ENCODE measurements around the gene SLITRK1. TPM values are rescaled to one million over a fixed set of nuclear protein-coding genes. Genes with fewer than 3 reads are reported as not detected.

Gene SLITRK1
- total RNA-seq, 2 experiments from 2014 or later: not detected

GRCh38 chr13:83829810-83830209, 52.5 kb downstream of the SLITRK1 start:
- ATAC-seq (ENCODE audit: poor library complexity) (no peak), DNase-seq (no peak)
- no peaks in the 10 kb centered on the region for H3K27me3 Mint-ChIP-seq
- no peaks in the 10 kb centered on the region for H3K36me3 ChIP-seq (ENCODE audit: insufficient read depth, low read length)
- no peaks in the 10 kb centered on the region for H3K9me3 Mint-ChIP-seq
- no peaks in the 10 kb centered on the region for H3K4me1 Mint-ChIP-seq (ENCODE audit: low read depth)
- H3K9me3 ChIP-seq (ENCODE audit: control insufficient read depth in 1 of 2, insufficient read depth in 1 of 2, low read length in 2 of 2): peaks cover 0 to 4% of the 10 kb centered on the region in 2 experiments
- H3K27ac Mint-ChIP-seq: no peak overlapping the region
- no peaks in the 10 kb centered on the region for H3K36me3 Mint-ChIP-seq (ENCODE audit: low read depth)
- H3K4me3 Mint-ChIP-seq: no peak overlapping the region
- ChIA-PET POLR2A (interaction anchor here (0.7 kb wide), 1 partner anchor 107 kb away, joined by 3 read pairs; no protein-coding TSS in a partner anchor), CTCF (no interaction called here)
- no peaks in the 10 kb centered on the region for H3K4me1 ChIP-seq (ENCODE audit: insufficient read depth, low read length)
- no peak for TF ChIP-seq CTCF (IDR thresholded peaks at IDR 0.05)
- no peaks in the 10 kb centered on the region for H3K27me3 ChIP-seq (ENCODE audit: control insufficient read depth in 1 of 2, insufficient read depth in 2 of 2, low read length in 2 of 2)
- intact Hi-C loops (cut with DNase I, micrococcal nuclease): no loop called here
- no peak overlapping the region for H3K27ac ChIP-seq (ENCODE audit: low read depth in 1 of 2, low read length in 2 of 2)
- no peak overlapping the region for H3K4me3 ChIP-seq (ENCODE audit: low read length)

GRCh38 chr13:83827338-83827737, 54.9 kb downstream of the SLITRK1 start:
- Histone ChIP-seq H3K27me3 (ENCODE audit: control insufficient read depth in 1 of 2, insufficient read depth in 2 of 2, low read length in 2 of 2) (no peaks in the 10 kb centered on the region), H3K4me3 (ENCODE audit: low read length) (no peak overlapping the region), H3K36me3 (ENCODE audit: insufficient read depth, low read length) (no peaks in the 10 kb centered on the region), H3K4me1 (ENCODE audit: insufficient read depth, low read length) (no peaks in the 10 kb centered on the region), H3K9me3 (ENCODE audit: control insufficient read depth in 1 of 2, insufficient read depth in 1 of 2, low read length in 2 of 2) (peaks cover 0 to 18% of the 10 kb centered on the region in 2 experiments), H3K27ac (ENCODE audit: low read depth in 1 of 2, low read length in 2 of 2) (no peak overlapping the region)
- ChIA-PET POLR2A (no interaction called here), CTCF (interaction anchor here (0.6 kb wide), 1 partner anchor 16 kb away, joined by 4 read pairs; no protein-coding TSS in a partner anchor)
- Mint-ChIP-seq H3K9me3 (no peaks in the 10 kb centered on the region), H3K27me3 (no peaks in the 10 kb centered on the region), H3K4me3 (no peak overlapping the region), H3K36me3 (ENCODE audit: low read depth) (no peaks in the 10 kb centered on the region), H3K4me1 (ENCODE audit: low read depth) (no peaks in the 10 kb centered on the region), H3K27ac (no peak overlapping the region)
- DNase-seq: no peak
- no peak for ATAC-seq (ENCODE audit: poor library complexity)
- intact Hi-C loops (cut with DNase I, micrococcal nuclease): no loop called here
- TF ChIP-seq CTCF (IDR thresholded peaks at IDR 0.05): no peak

Measured in CD4-positive, alpha-beta T cell (primary cell).